ENCODE measurements around the gene NYAP2.

- TF ChIP-seq, protein P1, sequence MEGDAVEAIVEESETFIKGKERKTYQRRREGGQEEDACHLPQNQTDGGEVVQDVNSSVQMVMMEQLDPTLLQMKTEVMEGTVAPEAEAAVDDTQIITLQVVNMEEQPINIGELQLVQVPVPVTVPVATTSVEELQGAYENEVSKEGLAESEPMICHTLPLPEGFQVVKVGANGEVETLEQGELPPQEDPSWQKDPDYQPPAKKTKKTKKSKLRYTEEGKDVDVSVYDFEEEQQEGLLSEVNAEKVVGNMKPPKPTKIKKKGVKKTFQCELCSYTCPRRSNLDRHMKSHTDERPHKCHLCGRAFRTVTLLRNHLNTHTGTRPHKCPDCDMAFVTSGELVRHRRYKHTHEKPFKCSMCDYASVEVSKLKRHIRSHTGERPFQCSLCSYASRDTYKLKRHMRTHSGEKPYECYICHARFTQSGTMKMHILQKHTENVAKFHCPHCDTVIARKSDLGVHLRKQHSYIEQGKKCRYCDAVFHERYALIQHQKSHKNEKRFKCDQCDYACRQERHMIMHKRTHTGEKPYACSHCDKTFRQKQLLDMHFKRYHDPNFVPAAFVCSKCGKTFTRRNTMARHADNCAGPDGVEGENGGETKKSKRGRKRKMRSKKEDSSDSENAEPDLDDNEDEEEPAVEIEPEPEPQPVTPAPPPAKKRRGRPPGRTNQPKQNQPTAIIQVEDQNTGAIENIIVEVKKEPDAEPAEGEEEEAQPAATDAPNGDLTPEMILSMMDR (IDR thresholded peaks at IDR 0.05 in 2 of 3, conservative IDR thresholded peaks at IDR 0.05 in 1 of 3; ENCODE audit: borderline replicate concordance in 1 of 3, insufficient read depth in 1 of 3, low read depth in 2 of 3, low read length in 2 of 3): no peak
- TF ChIP-seq, protein P2, sequence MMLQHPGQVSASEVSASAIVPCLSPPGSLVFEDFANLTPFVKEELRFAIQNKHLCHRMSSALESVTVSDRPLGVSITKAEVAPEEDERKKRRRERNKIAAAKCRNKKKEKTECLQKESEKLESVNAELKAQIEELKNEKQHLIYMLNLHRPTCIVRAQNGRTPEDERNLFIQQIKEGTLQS (IDR thresholded peaks at IDR 0.05): no peak
- no peak for TF ChIP-seq POLR2A (IDR thresholded peaks at IDR 0.05; ENCODE audit: borderline replicate concordance, extremely low read depth, insufficient read depth, insufficient read length)
- no peak for TF ChIP-seq JUND (IDR thresholded peaks at IDR 0.05)
- no peak for TF ChIP-seq CEBPB (IDR thresholded peaks at IDR 0.05; ENCODE audit: low read depth)
- TF ChIP-seq POLR2AphosphoS5 (IDR thresholded peaks at IDR 0.05; ENCODE audit: low read depth, low read length): no peak
- TF ChIP-seq, protein P3, sequence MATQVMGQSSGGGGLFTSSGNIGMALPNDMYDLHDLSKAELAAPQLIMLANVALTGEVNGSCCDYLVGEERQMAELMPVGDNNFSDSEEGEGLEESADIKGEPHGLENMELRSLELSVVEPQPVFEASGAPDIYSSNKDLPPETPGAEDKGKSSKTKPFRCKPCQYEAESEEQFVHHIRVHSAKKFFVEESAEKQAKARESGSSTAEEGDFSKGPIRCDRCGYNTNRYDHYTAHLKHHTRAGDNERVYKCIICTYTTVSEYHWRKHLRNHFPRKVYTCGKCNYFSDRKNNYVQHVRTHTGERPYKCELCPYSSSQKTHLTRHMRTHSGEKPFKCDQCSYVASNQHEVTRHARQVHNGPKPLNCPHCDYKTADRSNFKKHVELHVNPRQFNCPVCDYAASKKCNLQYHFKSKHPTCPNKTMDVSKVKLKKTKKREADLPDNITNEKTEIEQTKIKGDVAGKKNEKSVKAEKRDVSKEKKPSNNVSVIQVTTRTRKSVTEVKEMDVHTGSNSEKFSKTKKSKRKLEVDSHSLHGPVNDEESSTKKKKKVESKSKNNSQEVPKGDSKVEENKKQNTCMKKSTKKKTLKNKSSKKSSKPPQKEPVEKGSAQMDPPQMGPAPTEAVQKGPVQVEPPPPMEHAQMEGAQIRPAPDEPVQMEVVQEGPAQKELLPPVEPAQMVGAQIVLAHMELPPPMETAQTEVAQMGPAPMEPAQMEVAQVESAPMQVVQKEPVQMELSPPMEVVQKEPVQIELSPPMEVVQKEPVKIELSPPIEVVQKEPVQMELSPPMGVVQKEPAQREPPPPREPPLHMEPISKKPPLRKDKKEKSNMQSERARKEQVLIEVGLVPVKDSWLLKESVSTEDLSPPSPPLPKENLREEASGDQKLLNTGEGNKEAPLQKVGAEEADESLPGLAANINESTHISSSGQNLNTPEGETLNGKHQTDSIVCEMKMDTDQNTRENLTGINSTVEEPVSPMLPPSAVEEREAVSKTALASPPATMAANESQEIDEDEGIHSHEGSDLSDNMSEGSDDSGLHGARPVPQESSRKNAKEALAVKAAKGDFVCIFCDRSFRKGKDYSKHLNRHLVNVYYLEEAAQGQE (IDR thresholded peaks at IDR 0.05; ENCODE audit: low read depth): no peak
- TF ChIP-seq CBX3 (IDR thresholded peaks at IDR 0.05; ENCODE audit: low read depth): no peak
- no peak for TF ChIP-seq ZBTB33 (IDR thresholded peaks at IDR 0.05; ENCODE audit: extremely low read depth, insufficient replicate concordance, low read length)
- TF ChIP-seq EGR1 (IDR thresholded peaks at IDR 0.05; ENCODE audit: low read depth): no peak
- TF ChIP-seq RAD21 (IDR thresholded peaks at IDR 0.05; ENCODE audit: low read depth): no peak
- TF ChIP-seq EZH2 (IDR thresholded peaks at IDR 0.05): no peak
- TF ChIP-seq YY1 (IDR thresholded peaks at IDR 0.05; ENCODE audit: extremely low read depth, insufficient replicate concordance, low read depth, low read length): no peak
- TF ChIP-seq EZH2phosphoT487 (IDR thresholded peaks at IDR 0.05; ENCODE audit: borderline replicate concordance): no peak
Observed at GRCh38 chr2:225400546-225401400, 1.3 kb downstream of the NYAP2 start.

Data from HCT116 (cell line).